Endometrium (tissue), 2 donors: Measurements from ENCODE around the gene RFX6.
"Not testable (repeated sequence)": the region's sequence is repeated elsewhere in the genome, so short reads cannot be mapped to it uniquely, and the experiment has no call there.

ENCODE experiments used
- FAIRE-seq: peaks from 2 replicates; lab custom pipeline; 2012; peaks lifted over from hg19 to GRCh38; lab: Jason Lieb, UNC
- donor health status: control.
- donor health status: control.

RFX6 gene

DNA sequence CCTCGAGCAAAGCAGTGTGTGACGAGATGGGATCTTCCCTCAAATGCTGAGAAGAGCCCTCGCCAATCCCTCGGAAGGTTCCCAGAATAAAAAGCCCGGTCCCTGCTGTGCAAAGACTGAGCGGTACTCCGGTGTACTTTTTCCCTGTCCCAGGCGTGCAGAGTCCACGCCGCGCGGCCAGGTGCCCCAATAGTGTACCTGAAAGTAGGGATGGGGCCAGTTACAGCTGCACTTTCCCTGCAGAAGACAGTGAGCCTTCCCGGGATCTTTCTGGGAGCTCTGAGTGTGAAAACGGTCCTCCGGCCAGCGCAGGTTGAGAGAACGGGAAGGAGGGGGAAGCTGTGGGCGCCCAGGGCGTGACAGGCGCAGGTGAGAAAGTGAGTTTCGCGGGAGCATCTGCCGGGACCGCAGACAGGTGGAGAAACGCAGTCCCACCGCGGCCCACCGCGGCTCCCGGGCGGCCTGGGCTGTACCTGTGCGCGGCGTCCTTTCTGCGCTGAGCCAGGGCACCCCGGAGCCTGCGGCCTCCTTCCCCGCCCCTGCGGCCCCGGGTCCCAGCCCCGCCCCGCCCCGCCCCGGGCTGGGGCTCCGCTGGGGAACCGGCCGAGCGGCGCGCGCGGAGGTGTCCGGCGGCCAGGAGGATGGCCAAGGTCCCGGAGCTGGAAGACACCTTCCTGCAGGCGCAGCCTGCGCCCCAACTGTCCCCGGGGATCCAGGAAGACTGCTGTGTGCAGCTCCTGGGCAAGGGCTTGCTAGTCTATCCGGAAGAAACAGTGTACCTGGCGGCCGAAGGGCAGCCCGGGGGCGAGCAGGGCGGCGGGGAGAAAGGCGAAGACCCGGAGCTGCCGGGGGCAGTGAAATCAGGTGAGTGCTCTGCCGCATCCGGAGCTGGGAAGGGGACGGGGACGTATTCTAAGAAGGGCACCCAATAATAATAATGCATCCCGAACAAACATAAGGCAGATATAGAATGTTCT, at the start of gene RFX6:
Gene RFX6, plus strand, starts transcription at position 608 of the 977 bp plus-strand sequence. Its CDS starts 34 bp downstream, at position 642.
- FAIRE-seq, result no peak

DNA sequence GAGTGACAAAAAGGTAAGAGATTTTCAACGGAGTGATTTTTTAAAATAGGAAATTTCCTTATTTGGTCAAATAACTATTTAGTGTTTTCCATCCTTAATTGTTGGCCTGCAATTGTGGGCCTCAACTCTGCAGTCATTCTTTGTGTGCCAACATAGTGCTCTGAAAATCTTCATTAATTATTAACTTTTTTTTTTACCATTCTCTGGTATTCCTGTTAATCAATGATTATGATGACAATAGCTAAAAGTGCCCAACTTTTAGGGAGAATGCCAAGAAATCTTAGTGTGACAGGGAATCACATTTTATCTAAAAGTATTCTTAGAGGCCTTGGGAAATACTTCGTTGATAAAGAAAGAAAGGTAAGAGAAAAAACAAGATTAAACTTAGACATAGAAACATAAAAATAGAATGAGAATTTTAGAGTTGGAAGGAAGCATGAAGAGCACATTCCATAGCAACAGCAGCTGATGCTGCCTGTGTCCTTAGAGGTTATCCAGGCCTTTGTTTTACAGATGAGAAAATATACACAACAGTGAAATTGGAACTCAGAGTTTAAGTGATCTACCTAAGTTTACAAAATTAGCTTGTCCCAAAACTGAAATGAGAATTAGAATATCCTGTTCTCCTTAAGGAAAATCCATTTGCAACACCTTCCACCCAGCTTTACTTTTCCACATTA, 49.3 kb upstream of the RFX6 start:
- FAIRE-seq, result no peak

- no peak for FAIRE-seq
Observed at GRCh38 chr6:116828983-116829382, 48.1 kb upstream of the RFX6 start, which contains the start of gene GPRC6A. Gene GPRC6A (minus strand): TSS chr6:116829083. CDS start chr6:116829013, 70 bp downstream.

DNA sequence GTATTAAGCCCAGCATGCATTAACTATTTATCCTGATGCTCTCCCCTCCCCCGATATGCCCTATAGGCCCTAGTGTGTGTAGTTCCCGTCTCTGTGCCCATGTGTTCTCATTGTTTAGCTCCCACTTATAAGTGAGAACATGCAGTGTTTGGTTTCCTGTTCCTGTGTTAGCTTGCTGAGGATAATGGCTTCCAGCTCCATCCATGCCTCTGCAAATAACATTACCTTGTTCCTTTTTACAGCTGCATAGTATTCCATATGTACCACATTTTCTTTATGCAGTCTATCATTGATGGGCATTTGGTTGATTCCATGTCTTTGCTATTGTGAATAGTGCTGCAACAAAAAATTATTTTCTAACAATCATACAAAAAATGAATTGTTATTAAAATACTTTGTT, 42.5 kb upstream of the RFX6 start:
- FAIRE-seq, result not testable (repeated sequence)

GRCh38 chr6:116836606-116837342, 40.3 kb upstream of the RFX6 start:
- FAIRE-seq, result no peak

- no peak for FAIRE-seq
Observed at GRCh38 chr6:116840091-116840490, 37.0 kb upstream of the RFX6 start.

DNA sequence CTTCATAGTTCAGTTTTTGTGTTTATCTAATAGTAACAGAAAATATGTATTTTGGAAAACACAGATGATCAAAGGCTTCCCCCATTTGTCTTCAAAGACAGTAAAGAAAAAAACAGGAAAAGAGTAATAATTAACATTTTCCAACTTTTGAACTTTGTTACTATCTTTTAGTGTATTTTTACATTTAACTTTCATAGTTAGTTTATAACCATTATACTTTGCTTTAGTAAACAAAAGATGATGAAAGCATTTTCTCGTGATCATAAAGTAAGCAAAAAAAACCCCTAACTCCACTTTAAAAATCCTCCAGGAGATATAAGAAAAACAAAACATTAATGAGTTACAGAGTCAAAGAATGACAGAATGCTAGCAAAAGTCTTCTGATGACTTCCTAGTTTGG, 34.6 kb upstream of the RFX6 start:
- peak; percentile 99 for FAIRE-seq

DNA sequence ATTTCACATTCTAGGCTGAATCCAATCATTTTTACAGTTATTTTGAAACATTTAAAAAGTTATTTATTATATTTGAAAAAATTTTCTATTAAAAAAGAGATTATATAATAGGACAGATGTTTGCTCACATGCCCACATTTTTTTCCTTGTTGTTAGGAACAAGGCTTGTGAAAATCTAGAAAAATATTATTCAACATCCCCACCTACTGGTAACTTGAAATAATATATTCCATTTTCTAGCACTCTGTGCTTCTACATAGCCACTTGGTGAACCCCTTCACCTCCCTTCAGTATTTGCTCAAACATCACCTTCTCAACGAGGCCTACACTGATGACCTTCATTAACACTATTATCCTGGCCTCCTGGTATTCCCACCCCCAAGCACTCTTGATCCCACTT, 29.8 kb upstream of the RFX6 start:
- FAIRE-seq, result peak; percentile 97

- no peak for FAIRE-seq
Observed at GRCh38 chr6:116858060-116858459, 19.0 kb upstream of the RFX6 start.

- no peak for FAIRE-seq
Observed at GRCh38 chr6:116859264-116859663, 17.8 kb upstream of the RFX6 start.

DNA sequence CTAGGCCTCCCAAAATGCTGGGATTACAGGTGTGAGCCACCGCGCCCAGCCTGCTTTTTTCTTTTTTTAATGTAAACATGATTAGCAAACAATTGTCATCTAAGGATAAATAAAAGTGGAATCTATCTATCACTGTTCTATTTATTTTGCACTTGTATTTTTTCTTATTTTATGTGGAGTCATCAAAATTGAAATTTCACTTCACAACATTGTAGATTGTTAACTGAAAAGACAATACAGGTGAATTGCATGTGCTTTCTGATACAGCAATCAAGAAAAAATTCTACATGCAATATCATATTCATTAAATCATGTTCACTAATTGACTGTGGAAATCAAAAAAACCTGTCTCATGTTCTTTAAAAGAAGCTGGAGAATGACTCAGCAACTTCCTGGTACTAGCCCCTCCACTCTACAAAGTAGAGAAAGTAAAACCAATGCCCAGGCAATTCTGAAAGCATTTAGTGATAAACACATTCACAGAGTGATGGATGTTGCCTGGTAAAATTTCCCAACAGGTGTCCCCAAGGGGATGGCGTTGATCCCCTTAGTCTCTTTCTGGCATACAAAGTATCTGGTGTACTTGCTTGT, 10.7 kb upstream of the RFX6 start:
- no peak for FAIRE-seq

DNA sequence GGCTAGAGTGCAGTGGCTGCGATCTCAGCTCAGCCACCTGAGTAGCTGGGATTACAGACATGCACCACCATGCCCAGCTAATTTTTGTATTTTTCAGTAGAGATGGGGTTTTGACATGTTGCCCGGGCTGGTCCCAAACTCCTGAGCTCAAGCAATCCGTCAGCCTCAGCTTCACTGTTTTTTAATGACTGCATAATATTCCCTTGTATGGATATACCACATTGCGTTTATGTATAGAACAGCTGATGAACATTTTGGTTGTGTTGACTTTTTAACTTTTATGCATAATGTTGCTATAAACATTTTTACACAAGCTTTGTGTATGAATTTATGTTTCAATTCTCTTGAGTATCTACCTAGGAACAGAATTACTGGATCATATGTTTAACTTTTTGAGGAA, 4.3 kb upstream of the RFX6 start:
- no peak for FAIRE-seq

- FAIRE-seq, result no peak
Observed at GRCh38 chr6:116876107-116876506, 935 bp upstream of the RFX6 start.

DNA sequence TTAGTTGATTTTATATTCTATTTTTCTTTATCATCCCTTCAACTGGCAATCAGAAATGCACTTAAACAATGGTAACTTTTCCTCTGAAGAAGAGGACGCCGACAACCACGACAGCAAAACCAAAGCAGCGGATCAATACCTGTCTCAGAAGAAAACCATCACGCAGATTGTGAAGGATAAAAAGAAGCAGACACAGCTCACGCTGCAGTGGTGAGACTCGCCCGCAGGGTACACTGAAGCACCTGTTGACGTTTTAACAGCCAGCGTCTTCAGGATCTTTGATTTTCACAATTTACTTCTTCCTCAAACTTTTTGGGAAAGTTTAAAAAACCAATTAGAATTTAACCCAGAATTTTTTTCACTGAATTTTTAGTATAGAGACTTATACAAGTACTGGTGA, 701 bp downstream of the RFX6 start:
- no peak for FAIRE-seq

- FAIRE-seq, result no peak
Observed at GRCh38 chr6:116881236-116881635, 4.2 kb downstream of the RFX6 start.

DNA sequence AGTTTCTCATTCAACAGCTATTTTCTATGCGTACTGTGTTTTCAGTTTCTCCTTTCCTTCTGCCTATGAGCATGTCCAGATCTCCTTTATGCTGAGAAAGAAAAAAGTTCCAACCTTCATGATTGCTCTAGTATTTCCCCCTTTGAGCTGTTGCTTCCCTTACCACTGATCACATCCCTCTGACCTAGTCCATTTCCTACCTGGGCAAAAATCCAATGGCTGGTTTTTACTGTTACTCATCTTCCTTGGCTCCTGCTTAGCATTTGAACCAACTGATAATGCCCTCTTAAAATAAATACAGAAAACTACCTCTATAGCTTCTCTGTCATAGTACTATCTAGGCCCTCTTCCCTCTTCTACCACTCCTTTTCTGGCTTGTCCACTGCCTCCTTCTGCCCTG, 6.0 kb downstream of the RFX6 start:
- no peak for FAIRE-seq

GRCh38 chr6:116884530-116884929, 7.5 kb downstream of the RFX6 start:
- no peak for FAIRE-seq

- FAIRE-seq, result no peak
Observed at GRCh38 chr6:116887168-116887567, 10.1 kb downstream of the RFX6 start.

DNA sequence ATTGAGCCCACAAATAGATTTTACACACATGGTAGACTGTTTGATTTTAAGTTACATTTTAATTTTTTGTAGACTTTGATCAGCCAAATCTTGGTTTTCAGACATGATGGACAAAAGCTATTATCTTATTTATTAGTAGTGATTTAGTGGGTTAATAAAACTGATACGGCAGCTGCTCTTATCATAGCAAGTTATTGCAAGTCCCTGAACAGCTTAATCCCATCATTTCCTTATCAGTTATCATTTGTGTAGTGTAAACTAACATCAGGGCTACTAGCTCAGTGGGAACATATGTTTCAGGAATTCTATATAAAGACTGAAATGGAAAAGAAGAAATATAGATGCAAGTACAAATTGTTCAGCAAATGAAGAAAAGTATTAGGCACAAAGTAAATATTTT, 10.9 kb downstream of the RFX6 start:
- FAIRE-seq, result no peak

- no peak for FAIRE-seq
Observed at GRCh38 chr6:116888732-116889360, 11.8 kb downstream of the RFX6 start.

DNA sequence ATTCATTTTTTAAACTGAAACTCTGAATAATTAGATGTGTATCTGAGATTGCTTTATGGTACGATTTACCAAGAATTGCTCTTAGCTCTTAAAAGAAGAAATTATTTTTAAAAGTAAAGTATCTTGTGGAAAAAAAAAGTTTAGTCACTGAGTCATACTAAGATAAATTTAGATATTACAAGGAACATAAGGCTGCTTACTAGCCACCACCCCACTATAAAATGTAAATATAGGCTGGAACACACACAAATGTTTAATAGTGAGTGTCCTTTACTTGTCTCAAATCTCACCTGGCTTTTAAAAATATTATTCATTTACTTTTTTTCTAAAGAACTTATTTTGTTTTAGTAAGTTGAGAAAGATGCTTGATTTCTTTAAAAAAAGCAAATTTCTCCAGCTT, 17.6 kb downstream of the RFX6 start:
- no peak for FAIRE-seq

DNA sequence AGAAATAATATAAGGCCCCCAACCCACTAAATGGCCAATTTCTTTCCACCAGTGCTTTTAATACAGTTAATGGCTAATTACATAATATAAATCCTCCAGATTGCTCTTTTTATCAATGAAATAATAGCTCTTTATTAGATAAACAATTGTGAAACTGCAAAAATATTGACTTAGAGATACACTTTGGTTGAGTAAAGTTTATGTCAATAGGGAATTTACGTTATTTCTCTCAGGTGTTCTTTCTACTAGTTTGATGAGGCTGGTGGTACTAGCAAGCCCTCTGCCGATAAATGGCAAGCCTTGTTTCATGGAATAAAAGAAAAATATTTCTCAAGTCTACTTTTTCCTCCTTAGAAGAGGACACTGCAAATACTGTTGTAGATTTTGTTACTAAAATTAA, 18.9 kb downstream of the RFX6 start:
- no peak for FAIRE-seq
